GM12878 (cell line): ENCODE measurements around the gene ZNF334.

Source experiments
- ASH2L ChIP-seq: fragments of 300-600, 200-600 bp; sonication (generic); IDR thresholded peaks from 2 replicates; pipeline ENCODE4 v1.6.1; 2017; ENCODE audit warnings: low read depth, mild to moderate bottlenecking, borderline replicate concordance
- ATF7 ChIP-seq: fragments of 450-650 bp; IDR thresholded peaks from 2 replicates; pipeline ENCODE4 v1.6.1; 2016; ENCODE audit warnings: low read depth, mild to moderate bottlenecking
- CREM ChIP-seq: IDR thresholded peaks from 2 replicates; pipeline ENCODE4 v1.6.1; 2014; ENCODE audit warnings: antibody characterized with exemption, low read depth
- EGR1 ChIP-seq, 2 experiments: IDR thresholded peaks; 1 replicate in 1 of 2; 2 replicates in 1 of 2; pipeline ENCODE4 v1.6.1; 2011 to 2012; ENCODE audit warnings: low read depth in 2 of 2, low read length in 2 of 2, borderline replicate concordance in 1 of 2, mild to moderate bottlenecking in 1 of 2, moderate library complexity in 1 of 2
- FOS ChIP-seq: IDR thresholded peaks from 3 replicates; pipeline ENCODE4 v1.6.1; 2011; ENCODE audit warnings: borderline replicate concordance; ENCODE audit not compliant: insufficient read length; ENCODE audit errors: extremely low read depth
- GABPA ChIP-seq: IDR thresholded peaks from 2 replicates; pipeline ENCODE4 v1.6.1; 2014; ENCODE audit warnings: antibody characterized with exemption, low read depth, mild to moderate bottlenecking, inconsistent platforms
- POLR2A ChIP-seq: IDR thresholded peaks from 2 replicates; pipeline ENCODE4 v1.6.1; 2011; ENCODE audit warnings: low read depth, mild to moderate bottlenecking, low read length
- POLR2AphosphoS5 ChIP-seq: IDR thresholded peaks from 2 replicates; pipeline ENCODE4 v1.6.1; 2011; ENCODE audit warnings: mild to moderate bottlenecking, low read length, inconsistent platforms
- RELA ChIP-seq: fragments of 450-650 bp; IDR thresholded peaks from 2 replicates; pipeline ENCODE4 v1.8.0; 2014; ENCODE audit warnings: borderline replicate concordance; ENCODE audit not compliant: partially characterized antibody
- SPI1 ChIP-seq: IDR thresholded peaks from 2 replicates; pipeline ENCODE4 v1.6.1; 2011; ENCODE audit warnings: low read depth, mild to moderate bottlenecking, low read length, moderate library complexity, borderline replicate concordance; ENCODE audit not compliant: insufficient read depth
- STAT1 ChIP-seq: fragments of 450-650 bp; conservative IDR thresholded peaks from 2 replicates; pipeline ENCODE4 v1.6.1; 2014; ENCODE audit warnings: antibody characterized with exemption, mild to moderate bottlenecking
- TF ChIP-seq, protein P1 (sequence below), 3 experiments: IDR thresholded peaks in 2 of 3; conservative IDR thresholded peaks in 1 of 3; 2 replicates each; pipeline ENCODE4 v1.5.1; 2011; ENCODE audit warnings: low read depth in 3 of 3, low read length in 3 of 3, mild to moderate bottlenecking in 3 of 3, control low read depth in 2 of 3, moderate library complexity in 2 of 3, inconsistent platforms in 1 of 3, mixed read lengths in 1 of 3; ENCODE audit not compliant: control insufficient read depth in 2 of 3, insufficient read depth in 1 of 3; ENCODE audit errors: extremely low read depth in 1 of 3
- TF ChIP-seq, protein P2 (sequence below): fragments of 450-650 bp; IDR thresholded peaks from 2 replicates; pipeline ENCODE4 v1.6.1; 2014; ENCODE audit warnings: mild to moderate bottlenecking
- TF ChIP-seq, protein P3 (sequence below): fragments of 450-650 bp; IDR thresholded peaks from 2 replicates; pipeline ENCODE4 v1.6.1; 2017; ENCODE audit warnings: mild to moderate bottlenecking, moderate library complexity

DNA sequence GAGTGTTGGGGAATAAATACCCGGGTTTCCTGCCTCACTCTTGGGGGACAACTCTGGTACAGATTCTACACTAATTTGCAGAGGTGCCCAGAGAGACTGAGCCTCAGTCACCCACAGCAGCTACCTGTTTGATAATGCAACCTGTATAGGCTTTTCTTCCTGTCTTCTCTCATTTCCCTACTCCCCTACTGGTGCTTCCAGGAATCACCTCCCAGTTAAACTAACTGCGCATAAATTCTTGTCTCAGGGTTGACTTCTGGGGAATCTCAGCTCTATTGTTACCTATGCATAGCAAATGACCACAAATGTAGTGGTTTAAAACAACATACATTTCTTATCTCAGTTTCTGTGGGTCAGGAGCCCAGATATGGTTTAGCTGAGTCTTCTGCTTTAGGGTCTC is 25.8 kb upstream of the ZNF334 start:
- no peak for TF ChIP-seq EGR1 (IDR thresholded peaks at IDR 0.05; ENCODE audit: borderline replicate concordance in 1 of 2, low read depth in 2 of 2, low read length in 2 of 2)
- no peak for TF ChIP-seq POLR2A
- no peak for TF ChIP-seq STAT1
- TF ChIP-seq, protein P1, sequence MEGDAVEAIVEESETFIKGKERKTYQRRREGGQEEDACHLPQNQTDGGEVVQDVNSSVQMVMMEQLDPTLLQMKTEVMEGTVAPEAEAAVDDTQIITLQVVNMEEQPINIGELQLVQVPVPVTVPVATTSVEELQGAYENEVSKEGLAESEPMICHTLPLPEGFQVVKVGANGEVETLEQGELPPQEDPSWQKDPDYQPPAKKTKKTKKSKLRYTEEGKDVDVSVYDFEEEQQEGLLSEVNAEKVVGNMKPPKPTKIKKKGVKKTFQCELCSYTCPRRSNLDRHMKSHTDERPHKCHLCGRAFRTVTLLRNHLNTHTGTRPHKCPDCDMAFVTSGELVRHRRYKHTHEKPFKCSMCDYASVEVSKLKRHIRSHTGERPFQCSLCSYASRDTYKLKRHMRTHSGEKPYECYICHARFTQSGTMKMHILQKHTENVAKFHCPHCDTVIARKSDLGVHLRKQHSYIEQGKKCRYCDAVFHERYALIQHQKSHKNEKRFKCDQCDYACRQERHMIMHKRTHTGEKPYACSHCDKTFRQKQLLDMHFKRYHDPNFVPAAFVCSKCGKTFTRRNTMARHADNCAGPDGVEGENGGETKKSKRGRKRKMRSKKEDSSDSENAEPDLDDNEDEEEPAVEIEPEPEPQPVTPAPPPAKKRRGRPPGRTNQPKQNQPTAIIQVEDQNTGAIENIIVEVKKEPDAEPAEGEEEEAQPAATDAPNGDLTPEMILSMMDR (IDR thresholded peaks at IDR 0.05 in 2 of 3, conservative IDR thresholded peaks at IDR 0.05 in 1 of 3; ENCODE audit: control insufficient read depth in 2 of 3, extremely low read depth in 1 of 3, insufficient read depth in 1 of 3, low read depth in 3 of 3, low read length in 3 of 3): peak in 1 of 3 experiments; percentile 6; a peak in 1 of 6 replicates
- no peak for TF ChIP-seq GABPA
- TF ChIP-seq RELA: no peak
- TF ChIP-seq, protein P2, sequence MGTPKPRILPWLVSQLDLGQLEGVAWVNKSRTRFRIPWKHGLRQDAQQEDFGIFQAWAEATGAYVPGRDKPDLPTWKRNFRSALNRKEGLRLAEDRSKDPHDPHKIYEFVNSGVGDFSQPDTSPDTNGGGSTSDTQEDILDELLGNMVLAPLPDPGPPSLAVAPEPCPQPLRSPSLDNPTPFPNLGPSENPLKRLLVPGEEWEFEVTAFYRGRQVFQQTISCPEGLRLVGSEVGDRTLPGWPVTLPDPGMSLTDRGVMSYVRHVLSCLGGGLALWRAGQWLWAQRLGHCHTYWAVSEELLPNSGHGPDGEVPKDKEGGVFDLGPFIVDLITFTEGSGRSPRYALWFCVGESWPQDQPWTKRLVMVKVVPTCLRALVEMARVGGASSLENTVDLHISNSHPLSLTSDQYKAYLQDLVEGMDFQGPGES: no peak
- TF ChIP-seq POLR2AphosphoS5: no peak
- no peak for TF ChIP-seq SPI1
- no peak for TF ChIP-seq FOS
- TF ChIP-seq, protein P3, sequence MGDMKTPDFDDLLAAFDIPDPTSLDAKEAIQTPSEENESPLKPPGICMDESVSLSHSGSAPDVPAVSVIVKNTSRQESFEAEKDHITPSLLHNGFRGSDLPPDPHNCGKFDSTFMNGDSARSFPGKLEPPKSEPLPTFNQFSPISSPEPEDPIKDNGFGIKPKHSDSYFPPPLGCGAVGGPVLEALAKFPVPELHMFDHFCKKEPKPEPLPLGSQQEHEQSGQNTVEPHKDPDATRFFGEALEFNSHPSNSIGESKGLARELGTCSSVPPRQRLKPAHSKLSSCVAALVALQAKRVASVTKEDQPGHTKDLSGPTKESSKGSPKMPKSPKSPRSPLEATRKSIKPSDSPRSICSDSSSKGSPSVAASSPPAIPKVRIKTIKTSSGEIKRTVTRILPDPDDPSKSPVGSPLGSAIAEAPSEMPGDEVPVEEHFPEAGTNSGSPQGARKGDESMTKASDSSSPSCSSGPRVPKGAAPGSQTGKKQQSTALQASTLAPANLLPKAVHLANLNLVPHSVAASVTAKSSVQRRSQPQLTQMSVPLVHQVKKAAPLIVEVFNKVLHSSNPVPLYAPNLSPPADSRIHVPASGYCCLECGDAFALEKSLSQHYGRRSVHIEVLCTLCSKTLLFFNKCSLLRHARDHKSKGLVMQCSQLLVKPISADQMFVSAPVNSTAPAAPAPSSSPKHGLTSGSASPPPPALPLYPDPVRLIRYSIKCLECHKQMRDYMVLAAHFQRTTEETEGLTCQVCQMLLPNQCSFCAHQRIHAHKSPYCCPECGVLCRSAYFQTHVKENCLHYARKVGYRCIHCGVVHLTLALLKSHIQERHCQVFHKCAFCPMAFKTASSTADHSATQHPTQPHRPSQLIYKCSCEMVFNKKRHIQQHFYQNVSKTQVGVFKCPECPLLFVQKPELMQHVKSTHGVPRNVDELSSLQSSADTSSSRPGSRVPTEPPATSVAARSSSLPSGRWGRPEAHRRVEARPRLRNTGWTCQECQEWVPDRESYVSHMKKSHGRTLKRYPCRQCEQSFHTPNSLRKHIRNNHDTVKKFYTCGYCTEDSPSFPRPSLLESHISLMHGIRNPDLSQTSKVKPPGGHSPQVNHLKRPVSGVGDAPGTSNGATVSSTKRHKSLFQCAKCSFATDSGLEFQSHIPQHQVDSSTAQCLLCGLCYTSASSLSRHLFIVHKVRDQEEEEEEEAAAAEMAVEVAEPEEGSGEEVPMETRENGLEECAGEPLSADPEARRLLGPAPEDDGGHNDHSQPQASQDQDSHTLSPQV: no peak
- TF ChIP-seq ASH2L: no peak
- TF ChIP-seq CREM: no peak
- TF ChIP-seq ATF7: no peak
